Neural cell (in vitro differentiated cells): ENCODE measurements around the gene PCIF1.

Experiments
- CTCF ChIP-seq: fragments of 450-650 bp; IDR thresholded peaks from 2 replicates; pipeline ENCODE4 v1.5.1; 2014; ENCODE audit warnings: antibody characterized with exemption, mild to moderate bottlenecking, moderate library complexity; ENCODE audit not compliant: poor library complexity, severe bottlenecking
- EZH2 ChIP-seq: fragments of 200-600, 300-800 bp; shearing (Covaris generic), sonication (generic); IDR thresholded peaks from 2 replicates; pipeline ENCODE4 v1.6.1; 2014; ENCODE audit warnings: antibody characterized with exemption, low read length, borderline replicate concordance, mild to moderate bottlenecking; ENCODE audit not compliant: insufficient read depth, poor library complexity, severe bottlenecking
- MXI1 ChIP-seq: fragments of 450-650 bp; conservative IDR thresholded peaks from 2 replicates; pipeline ENCODE4 v1.6.1; 2014; ENCODE audit warnings: antibody characterized with exemption, mild to moderate bottlenecking; ENCODE audit not compliant: poor library complexity, severe bottlenecking
- POLR2AphosphoS5 ChIP-seq: IDR thresholded peaks from 2 replicates; pipeline ENCODE4 v1.6.1; 2012
- RAD21 ChIP-seq: fragments of 450-650 bp; conservative IDR thresholded peaks from 2 replicates; pipeline ENCODE4 v1.6.1; 2014; ENCODE audit warnings: antibody characterized with exemption, mild to moderate bottlenecking, moderate library complexity

- TF ChIP-seq RAD21 (no peak), CTCF (no peak), MXI1 (no peak), POLR2AphosphoS5 (no peak), EZH2 (no peak)
These were observed 12.8 kb downstream of the PCIF1 start for GRCh38 chr20:45947110-45947866.
